Neural crest cell (in vitro differentiated cells): ENCODE data around the gene SOAT2. TPM values are rescaled to one million over a fixed set of nuclear protein-coding genes. Genes with fewer than 3 reads are reported as not detected.

Source experiments
- DNase-seq: peaks from one replicate; pipeline ENCODE4 v3.0.0; 2021; ENCODE audit warnings: low read depth, mixed read lengths, low spot score
- H3K27ac Mint-ChIP-seq: one replicate; pipeline ENCODE4 v1.8.0; 2021; ENCODE audit warnings: mild to moderate bottlenecking, mixed read lengths; ENCODE audit not compliant: unreplicated experiment
- H3K27me3 Mint-ChIP-seq: 2 replicates; pipeline ENCODE4 v1.8.0; 2021; ENCODE audit warnings: low read depth, mild to moderate bottlenecking, mixed read lengths
- H3K36me3 Mint-ChIP-seq: 2 replicates; pipeline ENCODE4 v1.8.0; 2021; ENCODE audit warnings: low read depth, mild to moderate bottlenecking, mixed read lengths
- H3K4me1 Mint-ChIP-seq: 2 replicates; pipeline ENCODE4 v1.8.0; 2021; ENCODE audit warnings: mixed read lengths
- H3K4me3 Mint-ChIP-seq: one replicate; pipeline ENCODE4 v1.8.0; 2021; ENCODE audit warnings: mild to moderate bottlenecking, mixed read lengths
- H3K9me3 Mint-ChIP-seq: 2 replicates; pipeline ENCODE4 v1.8.0; 2021; ENCODE audit warnings: mixed read lengths
- CTCF ChIP-seq: fragments of 200-600 bp; sonication (generic); conservative IDR thresholded peaks from 2 replicates; pipeline ENCODE4 v1.5.0; 2021; ENCODE audit warnings: antibody characterized with exemption, mild to moderate bottlenecking
- total RNA-seq: library from RNA; stranded (reverse); gene quantifications from 2 replicates; pipeline ENCODE4 v1.2.1, GENCODE V29; 2021

Gene SOAT2
- total RNA-seq, 1 donor from 2014 or later = not detected

- DNase-seq = no peak
- H3K36me3 Mint-ChIP-seq = no peaks in the 10 kb centered on the region
- no peaks in the 10 kb centered on the region for H3K27me3 Mint-ChIP-seq
- peaks cover 3% of the 10 kb centered on the region for H3K9me3 Mint-ChIP-seq
- no peak for TF ChIP-seq CTCF
- no peak overlapping the region for H3K4me3 Mint-ChIP-seq
- H3K4me1 Mint-ChIP-seq = no peaks in the 10 kb centered on the region
- H3K27ac Mint-ChIP-seq = peak overlapping the region; percentile 4
These were observed 17.6 kb downstream of the SOAT2 start for GRCh38 chr12:53120685-53121525.

- Mint-ChIP-seq H3K36me3 (no peaks in the 10 kb centered on the region), H3K27ac (no peak overlapping the region), H3K4me3 (no peak overlapping the region), H3K27me3 (peaks cover 3% of the 10 kb centered on the region), H3K4me1 (no peaks in the 10 kb centered on the region), H3K9me3 (peaks cover 3% of the 10 kb centered on the region)
- no peak for TF ChIP-seq CTCF
- DNase-seq = no peak
These were observed 19.7 kb downstream of the SOAT2 start for GRCh38 chr12:53122961-53123468.

GRCh38 chr12:53123578-53124351, 20.5 kb downstream of the SOAT2 start:
- DNase-seq = no peak
- H3K27me3 Mint-ChIP-seq = peaks cover 3% of the 10 kb centered on the region
- no peak overlapping the region for H3K4me3 Mint-ChIP-seq

GRCh38 chr12:53124352-53124723, 21.1 kb downstream of the SOAT2 start:
- H3K4me3 Mint-ChIP-seq = no peak overlapping the region
- H3K4me1 Mint-ChIP-seq = no peaks in the 10 kb centered on the region
- TF ChIP-seq CTCF = no peak
- no peak for DNase-seq
- peaks cover 7% of the 10 kb centered on the region for H3K27me3 Mint-ChIP-seq
- no peaks in the 10 kb centered on the region for H3K36me3 Mint-ChIP-seq
- no peak overlapping the region for H3K27ac Mint-ChIP-seq
- H3K9me3 Mint-ChIP-seq = peaks cover 3% of the 10 kb centered on the region

More at GRCh38 chr12:53123578-53124351, 20.5 kb downstream of the SOAT2 start:
- Mint-ChIP-seq H3K27ac (no peak overlapping the region), H3K4me1 (no peaks in the 10 kb centered on the region), H3K9me3 (peaks cover 3% of the 10 kb centered on the region), H3K36me3 (no peaks in the 10 kb centered on the region)
- no peak for TF ChIP-seq CTCF

GRCh38 chr12:53127169-53127568, 23.9 kb downstream of the SOAT2 start:
- TF ChIP-seq CTCF = no peak
- Mint-ChIP-seq H3K9me3 (peaks cover 3% of the 10 kb centered on the region), H3K36me3 (no peaks in the 10 kb centered on the region), H3K4me3 (no peak overlapping the region), H3K4me1 (no peaks in the 10 kb centered on the region), H3K27ac (no peak overlapping the region), H3K27me3 (peaks cover 7% of the 10 kb centered on the region)
- no peak for DNase-seq
